ENCODE measurements around the gene COL5A3.

- TF ChIP-seq CTCF (conservative IDR thresholded peaks at IDR 0.05; ENCODE audit: low read length): no peak
- no peak for TF ChIP-seq EZH2phosphoT487 (IDR thresholded peaks at IDR 0.05; ENCODE audit: borderline replicate concordance, low read depth, low read length)
These were observed 23.3 kb upstream of the COL5A3 start for GRCh38 chr19:10033614-10034013.

Data from OCI-LY7 (cell line).